H9 (cell line): ENCODE measurements around the gene ADGRD1. TPM values are rescaled to one million over a fixed set of nuclear protein-coding genes. Genes with fewer than 3 reads are reported as not detected.

Source experiments
- DNase-seq: peaks from one replicate; pipeline ENCODE4 v3.0.0-alpha.2; 2017
- H2AFZ ChIP-seq: one replicate; pipeline ENCODE4 v1.6.1; 2013; ENCODE audit warnings: mild to moderate bottlenecking, low read length, control low read depth, moderate library complexity
- H2AK5ac ChIP-seq: 2 replicates; pipeline ENCODE4 v1.6.1; 2013; ENCODE audit warnings: low read length, control low read depth, mixed read lengths; ENCODE audit not compliant: insufficient read length
- H2BK120ac ChIP-seq: one replicate; pipeline ENCODE4 v1.6.1; 2013; ENCODE audit warnings: low read depth, mild to moderate bottlenecking, low read length, control low read depth, inconsistent platforms; ENCODE audit not compliant: poor library complexity, severe bottlenecking
- H2BK12ac ChIP-seq: 2 replicates; pipeline ENCODE4 v1.6.1; 2013; ENCODE audit warnings: low read length, control low read depth, mixed read lengths, low read depth; ENCODE audit not compliant: insufficient read length
- H2BK15ac ChIP-seq: 2 replicates; pipeline ENCODE4 v1.6.1; 2013; ENCODE audit warnings: low read depth, low read length, control low read depth
- H2BK20ac ChIP-seq: one replicate; pipeline ENCODE4 v1.6.1; 2013; ENCODE audit warnings: low read depth, mild to moderate bottlenecking, low read length, control low read depth, inconsistent platforms; ENCODE audit not compliant: poor library complexity, severe bottlenecking
- H2BK5ac ChIP-seq: 2 replicates; pipeline ENCODE4 v1.6.1; 2013; ENCODE audit warnings: low read length, control low read depth, mixed read lengths; ENCODE audit not compliant: insufficient read length
- H3K14ac ChIP-seq: 2 replicates; pipeline ENCODE4 v1.6.1; 2013; ENCODE audit warnings: low read length, control low read depth; ENCODE audit not compliant: insufficient read depth
- H3K18ac ChIP-seq: 2 replicates; pipeline ENCODE4 v1.6.1; 2013; ENCODE audit warnings: low read depth, mild to moderate bottlenecking, mixed read lengths, low read length, control low read depth; ENCODE audit not compliant: insufficient read length
- H3K23ac ChIP-seq: 2 replicates; pipeline ENCODE4 v1.6.1; 2013; ENCODE audit warnings: low read length, control low read depth, mixed read lengths, low read depth; ENCODE audit not compliant: insufficient read length
- H3K23me2 ChIP-seq: 2 replicates; pipeline ENCODE4 v1.6.1; 2013; ENCODE audit warnings: low read depth, mild to moderate bottlenecking, mixed read lengths, low read length, control low read depth; ENCODE audit not compliant: insufficient read length, poor library complexity, severe bottlenecking
- H3K27ac ChIP-seq: 2 replicates; pipeline ENCODE4 v1.5.1; 2013; ENCODE audit warnings: low read length, control low read depth, mixed read lengths, low read depth; ENCODE audit not compliant: insufficient read length
- H3K27me3 ChIP-seq: 2 replicates; pipeline ENCODE4 v1.6.1; 2013; ENCODE audit warnings: low read length, control low read depth, inconsistent platforms; ENCODE audit not compliant: insufficient read depth
- H3K4ac ChIP-seq: 2 replicates; pipeline ENCODE4 v1.6.1; 2013; ENCODE audit warnings: low read depth, mild to moderate bottlenecking, control low read depth, inconsistent platforms, low read length, moderate library complexity
- H3K4me1 ChIP-seq: 2 replicates; pipeline ENCODE4 v1.6.1; 2013; ENCODE audit warnings: low read length, control low read depth, inconsistent platforms; ENCODE audit not compliant: insufficient read depth
- H3K4me2 ChIP-seq: 2 replicates; pipeline ENCODE4 v1.6.1; 2013; ENCODE audit warnings: low read length, control low read depth, mixed read lengths; ENCODE audit not compliant: insufficient read length, insufficient read depth
- H3K56ac ChIP-seq: 2 replicates; pipeline ENCODE4 v1.6.1; 2013; ENCODE audit warnings: low read depth, mild to moderate bottlenecking, mixed read lengths, low read length, control low read depth; ENCODE audit not compliant: insufficient read length
- H3K79me1 ChIP-seq: 2 replicates; pipeline ENCODE4 v1.6.1; 2013; ENCODE audit warnings: low read depth, mild to moderate bottlenecking, moderate library complexity, low read length, control low read depth, inconsistent platforms; ENCODE audit not compliant: insufficient read depth, poor library complexity, severe bottlenecking
- H3K79me2 ChIP-seq: 2 replicates; pipeline ENCODE4 v1.6.1; 2013; ENCODE audit warnings: low read length, control low read depth, inconsistent platforms; ENCODE audit not compliant: insufficient read depth
- H3K9ac ChIP-seq: 2 replicates; pipeline ENCODE4 v1.6.1; 2013; ENCODE audit warnings: low read length, control low read depth, mixed read lengths; ENCODE audit not compliant: insufficient read length; ENCODE audit errors: extremely low read depth
- H3K9me3 ChIP-seq: one replicate; pipeline ENCODE4 v1.6.1; 2013; ENCODE audit warnings: low read depth, low read length, inconsistent platforms; ENCODE audit not compliant: control insufficient read depth
- H3T11ph ChIP-seq: one replicate; pipeline ENCODE4 v1.6.1; 2013; ENCODE audit warnings: mild to moderate bottlenecking, low read length, control low read depth, inconsistent platforms
- H4K20me1 ChIP-seq: one replicate; pipeline ENCODE4 v1.6.1; 2013; ENCODE audit not compliant: control insufficient read depth, insufficient read length, insufficient read depth
- H4K5ac ChIP-seq: 2 replicates; pipeline ENCODE4 v1.6.1; 2013; ENCODE audit warnings: low read depth, mild to moderate bottlenecking, mixed read lengths, low read length, control low read depth; ENCODE audit not compliant: insufficient read length
- H4K8ac ChIP-seq: replicated peaks from 2 replicates; pipeline ENCODE4 v1.6.1; 2013; ENCODE audit warnings: low read length, control low read depth, mixed read lengths, low read depth; ENCODE audit not compliant: insufficient read length
- H4K91ac ChIP-seq: 2 replicates; pipeline ENCODE4 v1.6.1; 2013; ENCODE audit warnings: low read depth, mild to moderate bottlenecking, moderate library complexity, mixed read lengths, low read length, control low read depth; ENCODE audit not compliant: insufficient read length
- H3K27ac Mint-ChIP-seq, 3 experiments: 2 replicates in 2 of 3; 3 replicates in 1 of 3; pipeline ENCODE4 v1.8.0; 2020 to 2021; ENCODE audit warnings: mixed read lengths in 3 of 3, mild to moderate bottlenecking in 1 of 3, moderate library complexity in 1 of 3
- H3K27me3 Mint-ChIP-seq: 2 replicates; pipeline ENCODE4 v1.8.0; 2021; ENCODE audit warnings: low read depth, mild to moderate bottlenecking, moderate library complexity, mixed read lengths
- H3K36me3 Mint-ChIP-seq, 3 experiments: 2 replicates in 2 of 3; 3 replicates in 1 of 3; pipeline ENCODE4 v1.8.0; 2020 to 2021; ENCODE audit warnings: low read depth in 3 of 3, mixed read lengths in 3 of 3; ENCODE audit not compliant: insufficient read depth in 1 of 3
- H3K4me1 Mint-ChIP-seq, 2 experiments: 2 replicates each; pipeline ENCODE4 v1.8.0; 2020; ENCODE audit warnings: mixed read lengths in 2 of 2
- H3K4me3 Mint-ChIP-seq, 2 experiments: 2 replicates in 1 of 2; 3 replicates in 1 of 2; pipeline ENCODE4 v1.8.0; 2020 to 2021; ENCODE audit warnings: mild to moderate bottlenecking in 2 of 2, mixed read lengths in 2 of 2, moderate library complexity in 1 of 2
- H3K9me3 Mint-ChIP-seq, 2 experiments: 2 replicates in 1 of 2; 3 replicates in 1 of 2; pipeline ENCODE4 v1.8.0; 2020; ENCODE audit warnings: mild to moderate bottlenecking in 2 of 2, mixed read lengths in 2 of 2, moderate library complexity in 1 of 2
- WGBS: extraction: QIAGEN DNeasy Blood & Tissue Kit; methylation state at CpG from one replicate; pipeline ENCODE4 v1.1.7; 2013; ENCODE audit warnings: missing lambda C conversion rate, low lambda C conversion rate, mixed read lengths; ENCODE audit not compliant: insufficient read length; ENCODE audit errors: extremely low coverage; 5-methylcytosine and 5-hydroxymethylcytosine counted together
- total RNA-seq: library from RNA; stranded (reverse); gene quantifications from 2 replicates; pipeline ENCODE4 v1.2.1, GENCODE V29; 2021
- TF ChIP-seq, protein P1 (sequence below): fragments of 200-600 bp; sonication (generic); conservative IDR thresholded peaks from 3 replicates; pipeline ENCODE4 v1.8.0; 2021; ENCODE audit warnings: antibody characterized with exemption, mild to moderate bottlenecking

Gene ADGRD1
- total RNA-seq, 1 experiment from 2014 or later = 0.52 TPM

GRCh38 chr12:131087991-131088700 is 134.4 kb downstream of the ADGRD1 start:
- Mint-ChIP-seq H3K27ac (no peak overlapping the region; a peak in 1 of 7 replicates), H3K9me3 (no peaks in the 10 kb centered on the region)
- DNase-seq = peak; percentile 27

More at GRCh38 chr12:131087991-131088700, 134.4 kb downstream of the ADGRD1 start:
- Histone ChIP-seq H3K79me1 (no peaks in the 10 kb centered on the region), H3K23me2 (no peaks in the 10 kb centered on the region), H3K18ac (no peak overlapping the region), H3K27ac (no peak overlapping the region), H3T11ph (no peak overlapping the region), H3K4me2 (no peak overlapping the region), H2BK5ac (no peak overlapping the region), H4K5ac (no peak overlapping the region), H3K23ac (no peak overlapping the region), H3K9ac (no peak overlapping the region), H2AK5ac (no peak overlapping the region), H3K56ac (no peak overlapping the region), H3K4ac (no peak overlapping the region), H2BK120ac (no peak overlapping the region), H2BK20ac (no peak overlapping the region), H4K20me1 (no peaks in the 10 kb centered on the region), H3K4me1 (no peaks in the 10 kb centered on the region), H3K14ac (no peak overlapping the region; the same call in 1 of the 2 replicates), H4K8ac (no peak overlapping the region), H2BK15ac (no peak overlapping the region), H2BK12ac (no peak overlapping the region), H3K27me3 (no peaks in the 10 kb centered on the region), H3K79me2 (no peaks in the 10 kb centered on the region), H2AFZ (no peak overlapping the region), H3K9me3 (no peaks in the 10 kb centered on the region), H4K91ac (no peak overlapping the region)
- H3K27me3 Mint-ChIP-seq = no peaks in the 10 kb centered on the region
- H3K4me3 Mint-ChIP-seq = no peak overlapping the region
- no peaks in the 10 kb centered on the region for H3K4me1 Mint-ChIP-seq
- no peaks in the 10 kb centered on the region for H3K36me3 Mint-ChIP-seq
- TF ChIP-seq, protein P1, sequence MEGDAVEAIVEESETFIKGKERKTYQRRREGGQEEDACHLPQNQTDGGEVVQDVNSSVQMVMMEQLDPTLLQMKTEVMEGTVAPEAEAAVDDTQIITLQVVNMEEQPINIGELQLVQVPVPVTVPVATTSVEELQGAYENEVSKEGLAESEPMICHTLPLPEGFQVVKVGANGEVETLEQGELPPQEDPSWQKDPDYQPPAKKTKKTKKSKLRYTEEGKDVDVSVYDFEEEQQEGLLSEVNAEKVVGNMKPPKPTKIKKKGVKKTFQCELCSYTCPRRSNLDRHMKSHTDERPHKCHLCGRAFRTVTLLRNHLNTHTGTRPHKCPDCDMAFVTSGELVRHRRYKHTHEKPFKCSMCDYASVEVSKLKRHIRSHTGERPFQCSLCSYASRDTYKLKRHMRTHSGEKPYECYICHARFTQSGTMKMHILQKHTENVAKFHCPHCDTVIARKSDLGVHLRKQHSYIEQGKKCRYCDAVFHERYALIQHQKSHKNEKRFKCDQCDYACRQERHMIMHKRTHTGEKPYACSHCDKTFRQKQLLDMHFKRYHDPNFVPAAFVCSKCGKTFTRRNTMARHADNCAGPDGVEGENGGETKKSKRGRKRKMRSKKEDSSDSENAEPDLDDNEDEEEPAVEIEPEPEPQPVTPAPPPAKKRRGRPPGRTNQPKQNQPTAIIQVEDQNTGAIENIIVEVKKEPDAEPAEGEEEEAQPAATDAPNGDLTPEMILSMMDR = no peak
- WGBS = no CpG with 5 or more reads among the region's 38 CpGs
